Activated B cell treated with CpG ODN at 0.5 μM for 24 hours (primary cell): ENCODE data around the gene PITPNM2. TPM values are rescaled to one million over a fixed set of nuclear protein-coding genes. Genes with fewer than 3 reads are reported as not detected.

Experiments used
- ATAC-seq: fragments of 200-7000 bp; cut with Tn5 transposase; one replicate; pipeline ENCODE4 v1.10.0; 2021; ENCODE audit warnings: low read depth, mild to moderate bottlenecking, moderate library complexity
- CTCF ChIA-PET: fragments of 350-600 bp; sonication (Branson Sonifier 250); formaldehyde crosslinking; loops from one replicate; lab custom pipeline; 2021; ENCODE audit warnings: antibody characterized with exemption; lab: Charles Lee
- POLR2A ChIA-PET: fragments of 350-600 bp; sonication (Branson Sonifier 250); formaldehyde crosslinking; loops from one replicate; lab custom pipeline; 2021; ENCODE audit warnings: antibody characterized with exemption; lab: Charles Lee
- DNase-seq: peaks from one replicate; pipeline ENCODE4 v3.0.0; 2022
- H3K27ac Mint-ChIP-seq: one replicate; pipeline ENCODE4 v1.8.0; 2020; ENCODE audit warnings: mixed read lengths
- H3K27me3 Mint-ChIP-seq: one replicate; pipeline ENCODE4 v1.8.0; 2021; ENCODE audit warnings: mixed read lengths
- H3K36me3 Mint-ChIP-seq: one replicate; pipeline ENCODE4 v1.8.0; 2021; ENCODE audit warnings: low read depth, mixed read lengths
- H3K4me1 Mint-ChIP-seq: one replicate; pipeline ENCODE4 v1.8.0; 2021; ENCODE audit warnings: mixed read lengths
- H3K4me3 Mint-ChIP-seq: one replicate; pipeline ENCODE4 v1.8.0; 2020; ENCODE audit warnings: mild to moderate bottlenecking, mixed read lengths
- H3K9me3 Mint-ChIP-seq: one replicate; pipeline ENCODE4 v1.8.0; 2020; ENCODE audit warnings: mixed read lengths
- CTCF ChIP-seq: fragments of 200-600 bp; IDR thresholded peaks from one replicate; pipeline ENCODE4 v1.8.0; 2022; ENCODE audit warnings: antibody characterized with exemption, mild to moderate bottlenecking
- intact Hi-C: fragments of 100-400 bp; cut with micrococcal nuclease; formaldehyde crosslinking; loops from one replicate; pipeline ENCODE4 v1.15.1; 2024
- total RNA-seq: library from RNA; stranded (reverse); gene quantifications from 2 replicates; pipeline ENCODE4 v1.2.3, GENCODE V29; 2022

PITPNM2 gene
- total RNA-seq, 1 donor from 2014 or later, result 12.9 TPM

- Mint-ChIP-seq H3K9me3 (no peaks in the 10 kb centered on the region), H3K4me3 (peak overlapping the region; percentile 40), H3K36me3 (no peaks in the 10 kb centered on the region), H3K27me3 (no peaks in the 10 kb centered on the region), H3K4me1 (peaks cover 46% of the 10 kb centered on the region), H3K27ac (no peak overlapping the region)
- DNase-seq (no peak), ATAC-seq (no peak)
- POLR2A ChIA-PET, result interaction anchor here (0.7 kb wide), 1 partner anchor 34 kb away, joined by 3 read pairs; no protein-coding TSS in a partner anchor
- intact Hi-C loops, result no loop called here
- TF ChIP-seq CTCF, result no peak
- CTCF ChIA-PET, result interaction anchor here (4.9 kb wide), 1 partner anchor 105 kb away, joined by 33 read pairs; no protein-coding TSS in a partner anchor
These were observed 2.2 kb downstream of the PITPNM2 start for GRCh38 chr12:123148655-123149054.

- H3K4me3 Mint-ChIP-seq, result peak overlapping the region; percentile 40
- ChIA-PET POLR2A (no interaction called here), CTCF (interaction anchor here (4.9 kb wide), 1 partner anchor 105 kb away, joined by 33 read pairs; no protein-coding TSS in a partner anchor)
- no peaks in the 10 kb centered on the region for H3K27me3 Mint-ChIP-seq
- H3K27ac Mint-ChIP-seq, result no peak overlapping the region
- peaks cover 51% of the 10 kb centered on the region for H3K4me1 Mint-ChIP-seq
- ATAC-seq (no peak), DNase-seq (no peak)
- intact Hi-C loops, result no loop called here
- H3K9me3 Mint-ChIP-seq, result no peaks in the 10 kb centered on the region
- no peaks in the 10 kb centered on the region for H3K36me3 Mint-ChIP-seq
- TF ChIP-seq CTCF, result no peak
These were observed 2.7 kb downstream of the PITPNM2 start for GRCh38 chr12:123148223-123148622.

GRCh38 chr12:123145211-123145610, 5.7 kb downstream of the PITPNM2 start:
- no peaks in the 10 kb centered on the region for H3K27me3 Mint-ChIP-seq
- ChIA-PET POLR2A (no interaction called here), CTCF (interaction anchor here (0.6 to 1.4 kb wide), 2 partner anchors 24 to 102 kb away, joined by 3 read pairs; no protein-coding TSS in a partner anchor)
- intact Hi-C loops, result no loop called here
- H3K9me3 Mint-ChIP-seq, result no peaks in the 10 kb centered on the region
- no peak for ATAC-seq
- no peak for TF ChIP-seq CTCF
- H3K36me3 Mint-ChIP-seq, result no peaks in the 10 kb centered on the region
- H3K4me1 Mint-ChIP-seq, result peaks cover 65% of the 10 kb centered on the region
- no peak for DNase-seq
- no peak overlapping the region for H3K4me3 Mint-ChIP-seq
- H3K27ac Mint-ChIP-seq, result peak overlapping the region; percentile 32

GRCh38 chr12:123143736-123144461, 7.0 kb downstream of the PITPNM2 start:
- DNase-seq, result no peak
- Mint-ChIP-seq H3K9me3 (no peaks in the 10 kb centered on the region), H3K4me3 (no peak overlapping the region), H3K36me3 (no peaks in the 10 kb centered on the region), H3K4me1 (peaks cover 63% of the 10 kb centered on the region), H3K27me3 (no peaks in the 10 kb centered on the region), H3K27ac (peak overlapping the region; percentile 62)
- intact Hi-C loops, result loop anchor here (1.0 to 2.0 kb wide), 3 partner anchors 29 to 101 kb away; no protein-coding TSS in a partner anchor
- TF ChIP-seq CTCF, result no peak
- CTCF ChIA-PET, result interaction anchor here (0.9 to 1.7 kb wide), 4 partner anchors 14 to 100 kb away, joined by 3 to 5 read pairs (median 3); no protein-coding TSS in a partner anchor
- POLR2A ChIA-PET, result interaction anchor here (0.9 to 2.3 kb wide), 8 partner anchors 10 to 101 kb away, joined by 3 to 15 read pairs (median 6); partner anchors contain the start of genes MPHOSPH9 and MTRFR
- peak; percentile 11 for ATAC-seq
